BJ (cell line): ENCODE measurements around the gene SNX3. TPM values are rescaled to one million over a fixed set of nuclear protein-coding genes. Genes with fewer than 3 reads are reported as not detected.

Experiments used
- CTCF ChIA-PET: fragments of 350-600 bp; formaldehyde crosslinking; extraction: SDS; loops from one replicate; lab custom pipeline; 2021; ENCODE audit warnings: antibody characterized with exemption, inconsistent platforms; lab: Yijun Ruan, JAX
- POLR2A ChIA-PET: fragments of 300-600 bp; sonication (Branson Sonifier 250); formaldehyde crosslinking; extraction: SDS; loops from one replicate; lab custom pipeline; 2021; ENCODE audit warnings: antibody characterized with exemption; lab: Charles Lee
- DNase-seq: peaks from one replicate; pipeline ENCODE4 v3.0.0-alpha.2; 2011; ENCODE audit warnings: low read depth
- H3K27me3 ChIP-seq: 2 replicates; pipeline ENCODE4 v1.6.0; 2011; ENCODE audit warnings: low read length; ENCODE audit not compliant: control insufficient read depth, insufficient read depth
- H3K36me3 ChIP-seq: 2 replicates; pipeline ENCODE4 v1.5.1; 2011; ENCODE audit warnings: low read length; ENCODE audit not compliant: control insufficient read depth, insufficient read depth
- H3K4me3 ChIP-seq: 2 replicates; pipeline ENCODE4 v1.5.1; 2011; ENCODE audit warnings: low read depth, mild to moderate bottlenecking, control low read depth, low read length
- CTCF ChIP-seq: IDR thresholded peaks from 2 replicates; pipeline ENCODE4 v1.5.1; 2011; ENCODE audit warnings: low read depth, mild to moderate bottlenecking, control low read depth, inconsistent platforms, low read length, moderate library complexity; ENCODE audit not compliant: insufficient read depth
- polyA plus RNA-seq: library from polyadenylated mRNA; depleted of rRNA; stranded (reverse); fragments of >200 nt; gene quantifications from 2 replicates; pipeline ENCODE4 v1.2.3, GENCODE V29; 2011

SNX3 gene
- polyA plus RNA-seq, 1 experiment = 113 TPM

GRCh38 chr6:108174371-108175175 lies 86.3 kb downstream of the SNX3 start:
- no peaks in the 10 kb centered on the region for H3K36me3 ChIP-seq
- CTCF ChIA-PET = no interaction called here
- DNase-seq = no peak
- no peak overlapping the region for H3K4me3 ChIP-seq
- POLR2A ChIA-PET = no interaction called here
- no peak for TF ChIP-seq CTCF
- peaks cover 67% of the 10 kb centered on the region for H3K27me3 ChIP-seq

GRCh38 chr6:108171918-108172516 lies 88.8 kb downstream of the SNX3 start:
- DNase-seq = no peak
- peaks cover 81% of the 10 kb centered on the region for H3K27me3 ChIP-seq

GRCh38 chr6:108171291-108171917 lies 89.4 kb downstream of the SNX3 start:
- ChIA-PET CTCF (interaction anchor here (1.2 kb wide), 1 partner anchor 15 kb away, joined by 3 read pairs; no protein-coding TSS in a partner anchor), POLR2A (no interaction called here)
- peaks cover 80% of the 10 kb centered on the region for H3K27me3 ChIP-seq
- DNase-seq = no peak
- no peak overlapping the region for H3K4me3 ChIP-seq
- no peaks in the 10 kb centered on the region for H3K36me3 ChIP-seq
- no peak for TF ChIP-seq CTCF

More at GRCh38 chr6:108171918-108172516, 88.8 kb downstream of the SNX3 start:
- Histone ChIP-seq H3K36me3 (no peaks in the 10 kb centered on the region), H3K4me3 (no peak overlapping the region)
- POLR2A ChIA-PET = no interaction called here
- CTCF ChIA-PET = interaction anchor here (0.5 to 1.2 kb wide), 2 partner anchors 16 to 1570 kb away, joined by 3 read pairs; no protein-coding TSS in a partner anchor
- TF ChIP-seq CTCF = no peak

- ChIA-PET POLR2A (no interaction called here), CTCF (no interaction called here)
- Histone ChIP-seq H3K36me3 (no peaks in the 10 kb centered on the region), H3K27me3 (peaks cover 80% of the 10 kb centered on the region), H3K4me3 (no peak overlapping the region)
- DNase-seq = no peak
- TF ChIP-seq CTCF = no peak
Measured at GRCh38 chr6:108170332-108171290, 90.2 kb downstream of the SNX3 start.
